ENCODE results near the gene DNAJA1. TPM values are rescaled to one million over a fixed set of nuclear protein-coding genes. Genes with fewer than 3 reads are reported as not detected.
A peak's percentile ranks its signal among the peaks of the same experiment; 100 is the strongest.

DNAJA1 gene
- total and polyA plus RNA-seq, 2 donors (not counting 3 experiments of a cell fraction or from before 2014, with no cell fraction given), result 72.9 to 182 TPM

GRCh38 chr9:33080534-33080933 lies 55.5 kb downstream of the DNAJA1 start:
- H3K4me2 ChIP-seq (ENCODE audit: insufficient read depth, low read length), result peak overlapping the region; percentile 77
- no peak for DNase-seq (ENCODE audit: low read depth, low spot score)
- intact Hi-C loops (cut with micrococcal nuclease), result no loop called here

More at GRCh38 chr9:33080534-33080933, 55.5 kb downstream of the DNAJA1 start:
- Histone ChIP-seq H4K20me1 (replicated peaks; ENCODE audit: control insufficient read depth, extremely low read depth, insufficient read depth, low read length) (no peaks in the 10 kb centered on the region), H2AFZ (ENCODE audit: low read depth, low read length) (no peak overlapping the region), H3K27ac (ENCODE audit: insufficient read depth, low read depth, low read length) (peak overlapping the region; percentile 19), H3K4me3 (replicated peaks in 1 of 3; ENCODE audit: insufficient read depth in 1 of 3, low read depth in 1 of 3, low read length in 3 of 3) (peak overlapping the region in 1 of 3 experiments; percentile 40), H3K9me3 (replicated peaks; ENCODE audit: control insufficient read depth, insufficient read depth, low read length) (no peaks in the 10 kb centered on the region), H3K79me2 (ENCODE audit: control insufficient read depth, insufficient read depth, low read length) (peaks cover 9% of the 10 kb centered on the region), H3K27me3 (ENCODE audit: control insufficient read depth in 2 of 2, insufficient read depth in 2 of 2, low read length in 2 of 2) (no peaks in the 10 kb centered on the region), H3K9ac (replicated peaks; ENCODE audit: extremely low read depth, insufficient read depth, low read length) (no peak overlapping the region), H3K4me1 (ENCODE audit: control insufficient read depth, extremely low read depth, insufficient read depth, low read length) (peaks cover 25% of the 10 kb centered on the region), H3K36me3 (ENCODE audit: control insufficient read depth in 2 of 2, extremely low read depth in 1 of 2, insufficient read depth in 2 of 2, low read length in 2 of 2) (no peaks in the 10 kb centered on the region), H3K9me1 (replicated peaks; ENCODE audit: control insufficient read depth, extremely low read depth, insufficient read depth, low read length) (no peaks in the 10 kb centered on the region)
- dilution Hi-C loops (cut with MboI; ENCODE audit: extremely low pct_ligation_motif_present, low sequenced_read_pairs), result no loop called here
- no peak for FAIRE-seq
- ChIA-PET CTCF (interaction anchor here (0.7 to 6.4 kb wide), 3 partner anchors 71 to 146 kb away, joined by 3 to 67 read pairs (median 5); no protein-coding TSS in a partner anchor), POLR2A (no interaction called here)
- no TSS peak for BruUV-seq (replicated peaks)
- no peak for TF ChIP-seq JUN (IDR thresholded peaks at IDR 0.05; ENCODE audit: borderline replicate concordance, insufficient read depth, insufficient read length, low read depth)
- TF ChIP-seq MAX (IDR thresholded peaks at IDR 0.05; ENCODE audit: insufficient read depth, insufficient read length), result no peak
- no peak for TF ChIP-seq FOS (IDR thresholded peaks at IDR 0.05; ENCODE audit: borderline replicate concordance, insufficient read depth, low read length)
- TF ChIP-seq EZH2 (IDR thresholded peaks at IDR 0.05; ENCODE audit: borderline replicate concordance, low read depth, low read length, severe bottlenecking), result no peak
- TF ChIP-seq MYC (IDR thresholded peaks at IDR 0.05; ENCODE audit: low read depth, low read length), result no peak
- no peak for TF ChIP-seq POLR2AphosphoS5 (IDR thresholded peaks at IDR 0.05; ENCODE audit: insufficient read depth, low read depth, low read length)
- no peak for TF ChIP-seq GATA2 (IDR thresholded peaks at IDR 0.05; ENCODE audit: insufficient read depth, insufficient read length, low read depth, low read length)
- TF ChIP-seq CTCF (IDR thresholded peaks at IDR 0.05; ENCODE audit: extremely low read depth in 1 of 2, insufficient read depth in 1 of 2, low read depth in 1 of 2, low read length in 2 of 2), result no peak
- no peak for TF ChIP-seq POLR2A (IDR thresholded peaks at IDR 0.05; ENCODE audit: low read depth, low read length)

Data from endothelial cell of umbilical vein (primary cell).